Naive thymus-derived CD4-positive, alpha-beta T cell (primary cell): ENCODE data around the gene HECTD2. TPM values are rescaled to one million over a fixed set of nuclear protein-coding genes. Genes with fewer than 3 reads are reported as not detected.
"Not testable (repeated sequence)": the region's sequence is repeated elsewhere in the genome, so short reads cannot be mapped to it uniquely, and the experiment has no call there.

Experiments used
- ATAC-seq: fragments of 150-1000 bp; cut with Tn5 transposase; 2 replicates; pipeline ENCODE4 v1.10.0; 2021; ENCODE audit warnings: mild to moderate bottlenecking, moderate library complexity
- CTCF ChIA-PET: fragments of 350-600 bp; sonication (Branson Sonifier 250); formaldehyde crosslinking; loops from one replicate; lab custom pipeline; 2021; ENCODE audit warnings: antibody characterized with exemption; lab: Charles Lee
- POLR2A ChIA-PET: fragments of 350-600 bp; sonication (Branson Sonifier 250); formaldehyde crosslinking; loops from one replicate; lab custom pipeline; 2021; ENCODE audit warnings: antibody characterized with exemption, inconsistent platforms; lab: Charles Lee
- DNase-seq, 9 donors: peaks; one replicate each; pipeline versions ENCODE4 v3.0.0 to v3.0.0-alpha.2; 2020 to 2022; ENCODE audit warnings: mixed read lengths in 1 of 9
- H3K27ac ChIP-seq: one replicate; pipeline ENCODE4 v1.7.0; 2013; ENCODE audit warnings: mild to moderate bottlenecking, low read depth, low read length, moderate library complexity
- H3K27me3 ChIP-seq, 2 donors: one replicate each; pipeline ENCODE4 v1.7.0; 2013; ENCODE audit warnings: low read length in 2 of 2, mild to moderate bottlenecking in 2 of 2, moderate library complexity in 2 of 2; ENCODE audit not compliant: control insufficient read depth in 2 of 2, insufficient read depth in 2 of 2
- H3K36me3 ChIP-seq, 3 experiments: 1 replicate in 2 of 3; 2 replicates in 1 of 3; pipeline ENCODE4 v1.7.0; 2013; ENCODE audit warnings: low read length in 3 of 3, mild to moderate bottlenecking in 3 of 3, moderate library complexity in 1 of 3; ENCODE audit not compliant: insufficient read depth in 3 of 3, control insufficient read depth in 2 of 3
- H3K4me1 ChIP-seq, 2 donors: one replicate each; pipeline ENCODE4 v1.7.0; 2013; ENCODE audit warnings: low read length in 2 of 2, mild to moderate bottlenecking in 2 of 2, moderate library complexity in 1 of 2; ENCODE audit not compliant: control insufficient read depth in 2 of 2, insufficient read depth in 2 of 2
- H3K4me3 ChIP-seq: 2 replicates; pipeline ENCODE4 v1.7.0; 2013; ENCODE audit warnings: mild to moderate bottlenecking, low read length
- H3K9me3 ChIP-seq, 3 experiments: 1 replicate in 2 of 3; 2 replicates in 1 of 3; pipeline ENCODE4 v1.7.0; 2013; ENCODE audit warnings: low read length in 3 of 3; ENCODE audit not compliant: control insufficient read depth in 2 of 3
- H3K27ac Mint-ChIP-seq, 9 donors: one replicate each; pipeline ENCODE4 v1.8.0; 2020 to 2022; ENCODE audit warnings: mixed read lengths in 9 of 9, mild to moderate bottlenecking in 8 of 9, moderate library complexity in 5 of 9, inconsistent platforms in 2 of 9
- H3K27me3 Mint-ChIP-seq, 5 donors: one replicate each; pipeline ENCODE4 v1.8.0; 2021 to 2022; ENCODE audit warnings: mixed read lengths in 5 of 5, mild to moderate bottlenecking in 1 of 5
- H3K36me3 Mint-ChIP-seq, 5 donors: one replicate each; pipeline ENCODE4 v1.8.0; 2020 to 2022; ENCODE audit warnings: mixed read lengths in 5 of 5, mild to moderate bottlenecking in 3 of 5, inconsistent platforms in 1 of 5
- H3K4me1 Mint-ChIP-seq, 7 donors: one replicate each; pipeline ENCODE4 v1.8.0; 2020 to 2022; ENCODE audit warnings: mixed read lengths in 7 of 7, mild to moderate bottlenecking in 3 of 7, inconsistent platforms in 1 of 7
- H3K4me3 Mint-ChIP-seq, 10 donors: one replicate each; pipeline ENCODE4 v1.8.0; 2020 to 2022; ENCODE audit warnings: mild to moderate bottlenecking in 10 of 10, mixed read lengths in 10 of 10, moderate library complexity in 6 of 10, inconsistent platforms in 2 of 10
- H3K9me3 Mint-ChIP-seq, 11 donors: one replicate each; pipeline ENCODE4 v1.8.0; 2020 to 2022; ENCODE audit warnings: mixed read lengths in 11 of 11, mild to moderate bottlenecking in 4 of 11, inconsistent platforms in 1 of 11, moderate library complexity in 1 of 11
- intact Hi-C, 2 donors: fragments of 100-400 bp; cut with micrococcal nuclease; formaldehyde crosslinking; loops; one replicate each; pipeline ENCODE4 v1.15.1; 2023
- polyA plus RNA-seq, 2 donors: library from polyadenylated mRNA; unstranded; fragments of 300-500 nt; fragmentation: Illumina TruSeq; gene quantifications; one replicate each; pipeline ENCODE4 v1.2.3, GENCODE V29; 2021
- total RNA-seq, 6 experiments: library from RNA in 5 of 6; stranded (reverse) in 5 of 6; gene quantifications; 1 replicate in 5 of 6; 2 replicates in 1 of 6; pipeline ENCODE4 v1.2.3 and lab custom pipeline; 2021 to 2026

HECTD2 gene
- total and polyA plus RNA-seq, 7 experiments from 2014 or later = 0.62 to 4.6 (median 1.5) TPM

GRCh38 chr10:91556691-91557566, 146.8 kb downstream of the HECTD2 start:
- Histone ChIP-seq H3K9me3 (no peaks in the 10 kb centered on the region), H3K4me1 (no peaks in the 10 kb centered on the region), H3K36me3 (no peaks in the 10 kb centered on the region), H3K27ac (no peak overlapping the region), H3K27me3 (no peaks in the 10 kb centered on the region), H3K4me3 (no peak overlapping the region)
- no peak for ATAC-seq
- H3K9me3 Mint-ChIP-seq = peaks cover 0 to 3% (median 0%) of the 10 kb centered on the region in 11 donors
- peaks cover 0 to 2% (median 0%) of the 10 kb centered on the region in 7 donors for H3K4me1 Mint-ChIP-seq
- no peaks in the 10 kb centered on the region for H3K36me3 Mint-ChIP-seq
- intact Hi-C loops = loop anchor here in 1 of 2 donors (10.0 kb wide), 1 partner anchor 262 kb away; no protein-coding TSS in a partner anchor
- peaks cover 0 to 9% (median 6%) of the 10 kb centered on the region in 5 donors for H3K27me3 Mint-ChIP-seq
- DNase-seq = no peak
- H3K4me3 Mint-ChIP-seq = no peak overlapping the region
- ChIA-PET POLR2A (no interaction called here), CTCF (no interaction called here)
- H3K27ac Mint-ChIP-seq = no peak overlapping the region

GRCh38 chr10:91557651-91558111, 147.5 kb downstream of the HECTD2 start:
- Mint-ChIP-seq H3K36me3 (no peaks in the 10 kb centered on the region), H3K27ac (no peak overlapping the region), H3K4me3 (no peak overlapping the region), H3K9me3 (peaks cover 0 to 3% (median 0%) of the 10 kb centered on the region in 11 donors), H3K27me3 (peaks cover 0 to 11% (median 6%) of the 10 kb centered on the region in 5 donors), H3K4me1 (peaks cover 0 to 2% (median 0%) of the 10 kb centered on the region in 7 donors)
- no peak for DNase-seq
- ChIA-PET CTCF (interaction anchor here (0.8 kb wide), 1 partner anchor 259 kb away, joined by 4 read pairs; no protein-coding TSS in a partner anchor), POLR2A (no interaction called here)
- Histone ChIP-seq H3K9me3 (no peaks in the 10 kb centered on the region), H3K27ac (no peak overlapping the region), H3K36me3 (no peaks in the 10 kb centered on the region), H3K4me1 (no peaks in the 10 kb centered on the region), H3K27me3 (no peaks in the 10 kb centered on the region), H3K4me3 (no peak overlapping the region)
- ATAC-seq = no peak
- intact Hi-C loops = loop anchor here in 1 of 2 donors (10.0 kb wide), 1 partner anchor 263 kb away; no protein-coding TSS in a partner anchor

- Mint-ChIP-seq H3K36me3 (no peaks in the 10 kb centered on the region), H3K4me1 (peaks cover 0 to 2% (median 0%) of the 10 kb centered on the region in 7 donors), H3K9me3 (peaks cover 0 to 3% (median 0%) of the 10 kb centered on the region in 11 donors), H3K27ac (no peak overlapping the region), H3K27me3 (peaks cover 0 to 11% (median 6%) of the 10 kb centered on the region in 5 donors), H3K4me3 (no peak overlapping the region)
- no peaks in the 10 kb centered on the region for H3K9me3 ChIP-seq
- DNase-seq (no peak), ATAC-seq (no peak)
- POLR2A ChIA-PET = no interaction called here
- H3K27me3 ChIP-seq = no peaks in the 10 kb centered on the region
- no peaks in the 10 kb centered on the region for H3K36me3 ChIP-seq
- H3K27ac ChIP-seq = no peak overlapping the region
- H3K4me1 ChIP-seq = no peaks in the 10 kb centered on the region
- CTCF ChIA-PET = interaction anchor here (0.8 kb wide), 1 partner anchor 260 kb away, joined by 4 read pairs; no protein-coding TSS in a partner anchor
- no peak overlapping the region for H3K4me3 ChIP-seq
- intact Hi-C loops = loop anchor here in 1 of 2 donors (10.0 kb wide), 1 partner anchor 264 kb away; no protein-coding TSS in a partner anchor
Observed at GRCh38 chr10:91558473-91558872, 148.3 kb downstream of the HECTD2 start.

- Histone ChIP-seq H3K27me3 (no peaks in the 10 kb centered on the region), H3K9me3 (no peaks in the 10 kb centered on the region), H3K27ac (no peak overlapping the region), H3K4me3 (no peak overlapping the region), H3K36me3 (no peaks in the 10 kb centered on the region), H3K4me1 (no peaks in the 10 kb centered on the region)
- ChIA-PET CTCF (no interaction called here), POLR2A (no interaction called here)
- no peak overlapping the region for H3K4me3 Mint-ChIP-seq
- DNase-seq = no peak
- H3K36me3 Mint-ChIP-seq = no peaks in the 10 kb centered on the region
- no peak for ATAC-seq
- intact Hi-C loops = loop anchor here in 1 of 2 donors (10.0 kb wide), 1 partner anchor 264 kb away; no protein-coding TSS in a partner anchor
- H3K4me1 Mint-ChIP-seq = peaks cover 0 to 2% (median 0%) of the 10 kb centered on the region in 7 donors
- peaks cover 0 to 3% (median 0%) of the 10 kb centered on the region in 11 donors for H3K9me3 Mint-ChIP-seq
- H3K27me3 Mint-ChIP-seq = peaks cover 0 to 11% (median 6%) of the 10 kb centered on the region in 5 donors
- H3K27ac Mint-ChIP-seq = no peak overlapping the region
Observed at GRCh38 chr10:91559169-91559568, 149.0 kb downstream of the HECTD2 start.

- Mint-ChIP-seq H3K36me3 (no peaks in the 10 kb centered on the region), H3K4me3 (no peak overlapping the region), H3K27me3 (peaks cover 0 to 11% (median 6%) of the 10 kb centered on the region in 5 donors), H3K9me3 (peaks cover 0 to 3% (median 0%) of the 10 kb centered on the region in 11 donors), H3K4me1 (peaks cover 0 to 2% (median 0%) of the 10 kb centered on the region in 7 donors), H3K27ac (no peak overlapping the region)
- no peaks in the 10 kb centered on the region for H3K36me3 ChIP-seq
- no peak for DNase-seq
- H3K27ac ChIP-seq = no peak overlapping the region
- no peaks in the 10 kb centered on the region for H3K4me1 ChIP-seq
- ChIA-PET POLR2A (no interaction called here), CTCF (no interaction called here)
- no peak overlapping the region for H3K4me3 ChIP-seq
- no peaks in the 10 kb centered on the region for H3K9me3 ChIP-seq
- no peaks in the 10 kb centered on the region for H3K27me3 ChIP-seq
- ATAC-seq = no peak
- intact Hi-C loops = loop anchor here in 1 of 2 donors (10.0 kb wide), 1 partner anchor 265 kb away; no protein-coding TSS in a partner anchor
Observed at GRCh38 chr10:91559750-91560149, 149.6 kb downstream of the HECTD2 start.

- H3K36me3 Mint-ChIP-seq, H3K36me3 ChIP-seq, H3K27me3 ChIP-seq, H3K4me3 Mint-ChIP-seq, H3K4me1 ChIP-seq, POLR2A ChIA-PET, H3K4me3 ChIP-seq, H3K9me3 ChIP-seq, H3K9me3 Mint-ChIP-seq, H3K27ac Mint-ChIP-seq, H3K27ac ChIP-seq, intact Hi-C loops, ATAC-seq, DNase-seq, CTCF ChIA-PET, H3K4me1 Mint-ChIP-seq: not testable (repeated sequence)
- H3K27me3 Mint-ChIP-seq = peaks cover 1 to 11% (median 6%) of the 10 kb centered on the region in 5 donors
Observed at GRCh38 chr10:91560827-91561226, 150.7 kb downstream of the HECTD2 start.
